ENCODE results near the gene NHSL1.

Gene NHSL1

GRCh38 chr6:138540468-138540867 is 41.2 kb upstream of the NHSL1 start:
- H4K20me1 ChIP-seq (ENCODE audit: control insufficient read depth, insufficient read depth, low read depth, low read length), result no peaks in the 10 kb centered on the region
- no peak overlapping the region for H3K27ac ChIP-seq (ENCODE audit: low read depth, low read length)
- H3K9me3 ChIP-seq (ENCODE audit: control insufficient read depth, insufficient read depth, low read length), result no peaks in the 10 kb centered on the region
- no peak overlapping the region for H3K4me2 ChIP-seq (ENCODE audit: low read length)
- no peaks in the 10 kb centered on the region for H3K36me3 ChIP-seq (ENCODE audit: control insufficient read depth, low read length)
- H3K4me1 ChIP-seq (ENCODE audit: control insufficient read depth, low read length), result no peaks in the 10 kb centered on the region
- H3K27me3 ChIP-seq (ENCODE audit: control insufficient read depth, low read length), result 0 out of 2 replicates have a peak, but pooled peaks cover 5% of the 10 kb centered on the region
- no peaks in the 10 kb centered on the region for H3K79me2 ChIP-seq (ENCODE audit: control insufficient read depth, low read length)
- no peak for TF ChIP-seq EZH2phosphoT487 (IDR thresholded peaks at IDR 0.05; ENCODE audit: borderline replicate concordance, low read length)
- no peak for TF ChIP-seq CTCF (IDR thresholded peaks at IDR 0.05; ENCODE audit: low read depth, low read length, poor library complexity, severe bottlenecking)
- no peaks in the 10 kb centered on the region for H3K9me2 ChIP-seq (replicated peaks; ENCODE audit: control insufficient read depth, low read length)
- no peak overlapping the region for H3K4me3 ChIP-seq (ENCODE audit: low read length)
- no peaks in the 10 kb centered on the region for H3F3A ChIP-seq (ENCODE audit: control insufficient read depth, insufficient read depth)

- Histone ChIP-seq H3K4me1 (ENCODE audit: control insufficient read depth, low read length) (no peaks in the 10 kb centered on the region), H3K4me3 (ENCODE audit: low read length) (no peak overlapping the region), H3K36me3 (ENCODE audit: control insufficient read depth, low read length) (no peaks in the 10 kb centered on the region), H3K79me2 (ENCODE audit: control insufficient read depth, low read length) (no peaks in the 10 kb centered on the region), H3K27me3 (ENCODE audit: control insufficient read depth, low read length) (0 out of 2 replicates have a peak, but pooled peaks cover 5% of the 10 kb centered on the region), H3K27ac (ENCODE audit: low read depth, low read length) (no peak overlapping the region), H3F3A (ENCODE audit: control insufficient read depth, insufficient read depth) (no peaks in the 10 kb centered on the region), H3K4me2 (ENCODE audit: low read length) (no peak overlapping the region), H3K9me3 (ENCODE audit: control insufficient read depth, insufficient read depth, low read length) (no peaks in the 10 kb centered on the region), H3K9me2 (replicated peaks; ENCODE audit: control insufficient read depth, low read length) (no peaks in the 10 kb centered on the region), H4K20me1 (ENCODE audit: control insufficient read depth, insufficient read depth, low read depth, low read length) (no peaks in the 10 kb centered on the region)
- TF ChIP-seq EZH2phosphoT487 (IDR thresholded peaks at IDR 0.05; ENCODE audit: borderline replicate concordance, low read length) (no peak), CTCF (IDR thresholded peaks at IDR 0.05; ENCODE audit: low read depth, low read length, poor library complexity, severe bottlenecking) (no peak)
Measured at GRCh38 chr6:138539876-138540275, 40.6 kb upstream of the NHSL1 start.

GRCh38 chr6:138538390-138539031 is 39.2 kb upstream of the NHSL1 start:
- Histone ChIP-seq H4K20me1 (ENCODE audit: control insufficient read depth, insufficient read depth, low read depth, low read length) (no peaks in the 10 kb centered on the region), H3K79me2 (ENCODE audit: control insufficient read depth, low read length) (no peaks in the 10 kb centered on the region), H3K4me3 (ENCODE audit: low read length) (no peak overlapping the region), H3K4me2 (ENCODE audit: low read length) (no peak overlapping the region), H3K27ac (ENCODE audit: low read depth, low read length) (no peak overlapping the region), H3K36me3 (ENCODE audit: control insufficient read depth, low read length) (no peaks in the 10 kb centered on the region), H3K9me3 (ENCODE audit: control insufficient read depth, insufficient read depth, low read length) (no peaks in the 10 kb centered on the region), H3K9me2 (replicated peaks; ENCODE audit: control insufficient read depth, low read length) (no peaks in the 10 kb centered on the region), H3K4me1 (ENCODE audit: control insufficient read depth, low read length) (no peaks in the 10 kb centered on the region), H3K27me3 (ENCODE audit: control insufficient read depth, low read length) (0 out of 2 replicates have a peak, but pooled peaks cover 5% of the 10 kb centered on the region), H3F3A (ENCODE audit: control insufficient read depth, insufficient read depth) (no peaks in the 10 kb centered on the region)
- no peak for TF ChIP-seq CTCF (IDR thresholded peaks at IDR 0.05; ENCODE audit: low read depth, low read length, poor library complexity, severe bottlenecking)
- no peak for TF ChIP-seq EZH2phosphoT487 (IDR thresholded peaks at IDR 0.05; ENCODE audit: borderline replicate concordance, low read length)
